Liver (tissue), 9 donors: Measurements from ENCODE around the gene TLE3. TPM values are rescaled to one million over a fixed set of nuclear protein-coding genes. Genes with fewer than 3 reads are reported as not detected.

Experiments
- DNase-seq: peaks from one replicate; pipeline ENCODE4 v3.0.0-alpha.2; 2017; ENCODE audit warnings: low spot score
- H3K27ac ChIP-seq, 2 donors: one replicate each; pipeline ENCODE4 v1.7.0; 2013; ENCODE audit warnings: inconsistent platforms in 2 of 2, low read length in 2 of 2, control low read depth in 1 of 2, low read depth in 1 of 2, mild to moderate bottlenecking in 1 of 2
- H3K27me3 ChIP-seq, 4 donors: one replicate each; pipeline versions ENCODE4 v1.6.1 to v1.7.0; 2013; ENCODE audit warnings: low read length in 3 of 4, inconsistent platforms in 1 of 4, mild to moderate bottlenecking in 1 of 4, moderate library complexity in 1 of 4; ENCODE audit not compliant: control insufficient read depth in 4 of 4, insufficient read depth in 4 of 4
- H3K36me3 ChIP-seq, 4 donors: one replicate each; pipeline versions ENCODE4 v1.6.1 to v1.7.0; 2013; ENCODE audit warnings: low read length in 3 of 4, mild to moderate bottlenecking in 3 of 4, low read depth in 1 of 4, moderate library complexity in 1 of 4; ENCODE audit not compliant: control insufficient read depth in 4 of 4, insufficient read depth in 3 of 4
- H3K4me1 ChIP-seq, 4 donors: one replicate each; pipeline versions ENCODE4 v1.6.1 to v1.7.0; 2013; ENCODE audit warnings: low read length in 3 of 4, mild to moderate bottlenecking in 3 of 4, moderate library complexity in 1 of 4; ENCODE audit not compliant: control insufficient read depth in 4 of 4, insufficient read depth in 4 of 4
- H3K4me3 ChIP-seq, 3 donors: one replicate each; pipeline versions ENCODE4 v1.6.1 to v1.7.0; 2013; ENCODE audit warnings: low read length in 3 of 3, control low read depth in 1 of 3, low read depth in 1 of 3, mild to moderate bottlenecking in 1 of 3
- H3K9ac ChIP-seq, 2 donors: one replicate each; pipeline ENCODE4 v1.7.0; 2013; ENCODE audit warnings: low read length in 2 of 2, mild to moderate bottlenecking in 2 of 2, moderate library complexity in 2 of 2, control low read depth in 1 of 2, low read depth in 1 of 2
- H3K9me3 ChIP-seq, 4 donors: one replicate each; pipeline versions ENCODE4 v1.6.1 to v1.7.0; 2013; ENCODE audit warnings: low read length in 3 of 4; ENCODE audit not compliant: control insufficient read depth in 4 of 4
- ATF3 ChIP-seq: IDR thresholded peaks from 2 replicates; pipeline ENCODE4 v1.6.1; 2016; ENCODE audit warnings: antibody characterized with exemption
- CTCF ChIP-seq: fragments of 150-350 bp; IDR thresholded peaks from 2 replicates; pipeline ENCODE4 v1.5.1; 2017; ENCODE audit warnings: improper control_type of control experiment, low read depth, low read length; ENCODE audit not compliant: missing input control
- FOXA2 ChIP-seq: IDR thresholded peaks from 2 replicates; pipeline ENCODE4 v1.6.1; 2016; ENCODE audit warnings: antibody characterized with exemption
- GABPA ChIP-seq, 2 donors: IDR thresholded peaks in 1 of 2; conservative IDR thresholded peaks in 1 of 2; 2 replicates each; pipeline ENCODE4 v1.6.1; 2016; ENCODE audit warnings: antibody characterized with exemption in 2 of 2, mild to moderate bottlenecking in 1 of 2, moderate library complexity in 1 of 2
- HNF4A ChIP-seq, 2 donors: conservative IDR thresholded peaks; 2 replicates each; pipeline ENCODE4 v1.6.1; 2016; ENCODE audit warnings: antibody characterized with exemption in 2 of 2, mild to moderate bottlenecking in 2 of 2
- HNF4G ChIP-seq: IDR thresholded peaks from 2 replicates; pipeline ENCODE4 v1.6.1; 2016; ENCODE audit warnings: antibody characterized with exemption
- MAX ChIP-seq: IDR thresholded peaks from 2 replicates; pipeline ENCODE4 v1.6.1; 2016; ENCODE audit warnings: antibody characterized with exemption
- RAD21 ChIP-seq, 2 donors: IDR thresholded peaks; 2 replicates each; pipeline ENCODE4 v1.6.1; 2016; ENCODE audit warnings: antibody characterized with exemption in 2 of 2, mild to moderate bottlenecking in 2 of 2
- RXRA ChIP-seq, 2 donors: IDR thresholded peaks; 2 replicates each; pipeline ENCODE4 v1.6.1; 2017 to 2018; ENCODE audit warnings: antibody characterized with exemption in 2 of 2, mild to moderate bottlenecking in 1 of 2
- SP1 ChIP-seq: IDR thresholded peaks from 2 replicates; pipeline ENCODE4 v1.6.1; 2018; ENCODE audit warnings: antibody characterized with exemption, mild to moderate bottlenecking
- TAF1 ChIP-seq: conservative IDR thresholded peaks from 2 replicates; pipeline ENCODE4 v1.6.1; 2016; ENCODE audit warnings: antibody characterized with exemption, mild to moderate bottlenecking
- YY1 ChIP-seq: IDR thresholded peaks from 2 replicates; pipeline ENCODE4 v1.6.1; 2016; ENCODE audit warnings: antibody characterized with exemption, mild to moderate bottlenecking
- ZBTB33 ChIP-seq: IDR thresholded peaks from 2 replicates; pipeline ENCODE4 v1.6.1; 2016; ENCODE audit warnings: antibody characterized with exemption
- WGBS: extraction: QIAGEN DNeasy Blood & Tissue Kit; methylation state at CpG from one replicate; pipeline ENCODE4 v1.1.7; 2013; 5-methylcytosine and 5-hydroxymethylcytosine counted together
- polyA plus RNA-seq, 2 donors: library from polyadenylated mRNA; stranded (reverse) in 1 of 2; unstranded in 1 of 2; fragments of 200-250 nt in 1 of 2; fragments of >200 nt in 1 of 2; fragmentation: Nextera tagmentation in 1 of 2; extraction: Ambion mirVana in 1 of 2; gene quantifications; one replicate each; pipeline versions ENCODE4 v1.2.1 to v1.2.3, GENCODE V29; 2013 to 2015
- total RNA-seq, 2 donors: library from RNA; depleted of rRNA; stranded (reverse); fragments of >200 nt; gene quantifications; one replicate each; pipeline ENCODE4 v1.2.3, GENCODE V29; 2014
- donor health status: healthy.
- donor health status: healthy.
- donor health status: healthy.
- donor health status: healthy.
- donor health status: healthy.

Gene TLE3
- total and polyA plus RNA-seq, 4 donors: 1.2 to 13.7 (median 8.5) TPM

GRCh38 chr15:70092464-70093027 is 5.2 kb downstream of the TLE3 start:
- WGBS: 81% methylated on average over 6 of the region's 6 CpGs
- no peak overlapping the region for H3K4me3 ChIP-seq
- no peak overlapping the region for H3K27ac ChIP-seq
- TF ChIP-seq TAF1 (no peak), CTCF (peak; percentile 9), SP1 (no peak), HNF4A (conservative IDR thresholded peaks at IDR 0.05) (no peak), ZBTB33 (no peak), ATF3 (no peak), RXRA (IDR thresholded peaks at IDR 0.05) (no peak), HNF4G (no peak)
- H3K27me3 ChIP-seq: no peaks in the 10 kb centered on the region
- H3K36me3 ChIP-seq: peaks cover under 1 to 10% (median 5%) of the 10 kb centered on the region in 4 donors
- H3K9ac ChIP-seq: no peak overlapping the region
- H3K4me1 ChIP-seq: peaks cover 22 to 53% (median 38%) of the 10 kb centered on the region in 4 donors
- DNase-seq: no peak
- no peaks in the 10 kb centered on the region for H3K9me3 ChIP-seq

GRCh38 chr15:70091726-70092463 is 5.8 kb downstream of the TLE3 start:
- Histone ChIP-seq H3K4me1 (peaks cover 22 to 53% (median 38%) of the 10 kb centered on the region in 4 donors), H3K27ac (no peak overlapping the region), H3K9me3 (no peaks in the 10 kb centered on the region), H3K4me3 (no peak overlapping the region), H3K36me3 (peaks cover 2 to 12% (median 7%) of the 10 kb centered on the region in 4 donors), H3K9ac (no peak overlapping the region), H3K27me3 (no peaks in the 10 kb centered on the region)
- peak; percentile 85 to 91 for TF ChIP-seq RXRA (IDR thresholded peaks at IDR 0.05)
- TF ChIP-seq SP1: peak; percentile 61
- TF ChIP-seq ZBTB33: peak; percentile 21
- TF ChIP-seq HNF4G: no peak
- TF ChIP-seq HNF4A (conservative IDR thresholded peaks at IDR 0.05): peak; percentile 53 to 73
- TF ChIP-seq RAD21 (IDR thresholded peaks at IDR 0.05): peak; percentile 32 to 40
- no peak for TF ChIP-seq GABPA (IDR thresholded peaks at IDR 0.05 in 1 of 2, conservative IDR thresholded peaks at IDR 0.05 in 1 of 2)
- no peak for TF ChIP-seq MAX
- TF ChIP-seq YY1: peak; percentile 51
- peak; percentile 24 for TF ChIP-seq FOXA2
- WGBS: 62% methylated on average over 12 of the region's 12 CpGs
- DNase-seq: no peak
